PFSK-1 (cell line): Measurements from ENCODE around the gene RBSN.

Source experiments
- FOXP2 ChIP-seq: optimal IDR thresholded peaks from 2 replicates; pipeline ENCODE3; 2011; ENCODE audit warnings: borderline replicate concordance, control low read depth, inconsistent platforms; ENCODE audit not compliant: insufficient read depth; ENCODE audit errors: extremely low read length, extremely low read depth
- POLR2AphosphoS5 ChIP-seq: IDR thresholded peaks from 2 replicates; pipeline ENCODE4 v1.6.1; 2012; ENCODE audit warnings: low read depth, mild to moderate bottlenecking, control low read depth, low read length, moderate library complexity
- SIN3A ChIP-seq: IDR thresholded peaks from 2 replicates; pipeline ENCODE4 v1.6.1; 2012; ENCODE audit warnings: mild to moderate bottlenecking, low read length, moderate library complexity, borderline replicate concordance; ENCODE audit not compliant: insufficient read depth
- TAF1 ChIP-seq: IDR thresholded peaks from 2 replicates; pipeline ENCODE4 v1.6.1; 2012; ENCODE audit warnings: low read length, control low read depth, borderline replicate concordance; ENCODE audit not compliant: insufficient read depth
- TF ChIP-seq, protein P1 (sequence below), 2 experiments: IDR thresholded peaks; 2 replicates each; pipeline versions ENCODE4 v1.6.1 to v1.8.0; 2011 to 2012; ENCODE audit warnings: low read depth in 2 of 2, low read length in 2 of 2, control low read depth in 1 of 2, inconsistent platforms in 1 of 2, mild to moderate bottlenecking in 1 of 2, moderate library complexity in 1 of 2; ENCODE audit not compliant: insufficient read depth in 1 of 2

RBSN gene

GRCh38 chr3:15113471-15113870, 14.5 kb upstream of the RBSN start:
- TF ChIP-seq TAF1 (no peak), FOXP2 (no peak), POLR2AphosphoS5 (no peak), SIN3A (no peak)
- TF ChIP-seq, protein P1, sequence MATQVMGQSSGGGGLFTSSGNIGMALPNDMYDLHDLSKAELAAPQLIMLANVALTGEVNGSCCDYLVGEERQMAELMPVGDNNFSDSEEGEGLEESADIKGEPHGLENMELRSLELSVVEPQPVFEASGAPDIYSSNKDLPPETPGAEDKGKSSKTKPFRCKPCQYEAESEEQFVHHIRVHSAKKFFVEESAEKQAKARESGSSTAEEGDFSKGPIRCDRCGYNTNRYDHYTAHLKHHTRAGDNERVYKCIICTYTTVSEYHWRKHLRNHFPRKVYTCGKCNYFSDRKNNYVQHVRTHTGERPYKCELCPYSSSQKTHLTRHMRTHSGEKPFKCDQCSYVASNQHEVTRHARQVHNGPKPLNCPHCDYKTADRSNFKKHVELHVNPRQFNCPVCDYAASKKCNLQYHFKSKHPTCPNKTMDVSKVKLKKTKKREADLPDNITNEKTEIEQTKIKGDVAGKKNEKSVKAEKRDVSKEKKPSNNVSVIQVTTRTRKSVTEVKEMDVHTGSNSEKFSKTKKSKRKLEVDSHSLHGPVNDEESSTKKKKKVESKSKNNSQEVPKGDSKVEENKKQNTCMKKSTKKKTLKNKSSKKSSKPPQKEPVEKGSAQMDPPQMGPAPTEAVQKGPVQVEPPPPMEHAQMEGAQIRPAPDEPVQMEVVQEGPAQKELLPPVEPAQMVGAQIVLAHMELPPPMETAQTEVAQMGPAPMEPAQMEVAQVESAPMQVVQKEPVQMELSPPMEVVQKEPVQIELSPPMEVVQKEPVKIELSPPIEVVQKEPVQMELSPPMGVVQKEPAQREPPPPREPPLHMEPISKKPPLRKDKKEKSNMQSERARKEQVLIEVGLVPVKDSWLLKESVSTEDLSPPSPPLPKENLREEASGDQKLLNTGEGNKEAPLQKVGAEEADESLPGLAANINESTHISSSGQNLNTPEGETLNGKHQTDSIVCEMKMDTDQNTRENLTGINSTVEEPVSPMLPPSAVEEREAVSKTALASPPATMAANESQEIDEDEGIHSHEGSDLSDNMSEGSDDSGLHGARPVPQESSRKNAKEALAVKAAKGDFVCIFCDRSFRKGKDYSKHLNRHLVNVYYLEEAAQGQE (IDR thresholded peaks at IDR 0.05; ENCODE audit: insufficient read depth in 1 of 2, low read depth in 2 of 2, low read length in 2 of 2): no peak

DNA sequence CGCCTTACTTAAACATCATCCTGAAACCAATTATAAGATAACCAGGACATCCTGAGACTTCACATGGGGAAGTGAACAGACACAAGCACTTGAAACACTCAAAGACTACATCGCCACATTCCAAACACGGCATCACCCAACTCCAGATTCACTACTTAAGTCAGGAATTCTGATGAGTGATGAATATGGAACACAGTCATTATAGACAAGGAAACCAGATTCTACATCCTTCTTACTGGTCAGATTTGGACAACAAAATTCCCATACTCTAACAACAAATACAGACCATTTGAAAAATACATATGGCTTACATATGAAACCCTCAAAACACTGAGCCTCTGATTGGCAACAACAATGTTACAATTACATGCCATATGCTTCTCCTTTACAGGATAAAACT, 13.1 kb upstream of the RBSN start:
- TF ChIP-seq SIN3A (no peak), FOXP2 (no peak), POLR2AphosphoS5 (no peak), TAF1 (no peak)

- TF ChIP-seq FOXP2 (no peak), TAF1 (no peak), SIN3A (no peak)
Measured at GRCh38 chr3:15110206-15110605, 11.3 kb upstream of the RBSN start.

DNA sequence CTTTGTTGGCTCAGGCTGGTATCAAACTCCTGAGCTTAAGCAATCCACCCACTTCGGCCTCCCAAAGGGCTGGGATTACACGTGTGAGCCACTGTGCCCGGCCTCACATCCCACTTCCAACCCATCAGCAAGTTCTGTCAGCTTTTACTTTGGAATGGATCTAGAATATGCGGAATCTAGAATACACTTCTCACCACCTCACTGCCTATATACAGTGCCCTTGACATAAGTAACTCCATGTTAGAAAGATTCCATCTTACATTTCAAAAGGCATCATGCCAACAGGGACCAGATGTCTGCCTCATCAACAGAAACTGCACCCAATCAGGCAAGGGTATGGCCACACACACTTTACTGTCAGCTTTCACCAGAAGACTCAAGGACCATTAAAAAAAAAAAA, 9.9 kb upstream of the RBSN start:
- no peak for TF ChIP-seq POLR2AphosphoS5
- no peak for TF ChIP-seq TAF1
- TF ChIP-seq, protein P1 (IDR thresholded peaks at IDR 0.05; ENCODE audit: insufficient read depth in 1 of 2, low read depth in 2 of 2, low read length in 2 of 2): no peak
- TF ChIP-seq FOXP2: no peak
- TF ChIP-seq SIN3A: no peak

DNA sequence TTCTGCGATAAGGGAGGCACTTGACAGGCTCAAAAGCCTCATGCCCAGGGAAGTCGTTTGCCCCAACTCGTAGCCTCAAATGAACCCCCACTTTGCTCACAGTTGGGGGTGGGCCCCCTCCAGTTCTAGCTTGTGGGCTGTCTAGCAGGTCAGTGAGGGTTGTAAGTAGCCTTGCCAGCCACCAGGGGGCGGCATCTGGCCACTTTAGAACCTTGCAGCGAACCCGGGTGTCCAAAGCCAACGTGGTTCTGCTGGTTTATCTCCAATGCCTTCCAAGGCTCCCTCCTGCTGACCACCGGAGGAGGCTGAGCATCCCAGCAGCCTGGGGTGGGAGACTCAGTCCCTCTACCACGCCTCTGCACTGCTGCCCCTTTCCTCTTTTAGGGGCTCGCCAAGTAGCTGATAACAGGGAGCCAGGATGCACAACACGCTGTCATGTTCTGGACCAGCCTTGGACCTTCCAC, 9.2 kb upstream of the RBSN start:
- TF ChIP-seq, protein P1 (IDR thresholded peaks at IDR 0.05; ENCODE audit: insufficient read depth in 1 of 2, low read depth in 2 of 2, low read length in 2 of 2): no peak
- no peak for TF ChIP-seq FOXP2
- no peak for TF ChIP-seq POLR2AphosphoS5

DNA sequence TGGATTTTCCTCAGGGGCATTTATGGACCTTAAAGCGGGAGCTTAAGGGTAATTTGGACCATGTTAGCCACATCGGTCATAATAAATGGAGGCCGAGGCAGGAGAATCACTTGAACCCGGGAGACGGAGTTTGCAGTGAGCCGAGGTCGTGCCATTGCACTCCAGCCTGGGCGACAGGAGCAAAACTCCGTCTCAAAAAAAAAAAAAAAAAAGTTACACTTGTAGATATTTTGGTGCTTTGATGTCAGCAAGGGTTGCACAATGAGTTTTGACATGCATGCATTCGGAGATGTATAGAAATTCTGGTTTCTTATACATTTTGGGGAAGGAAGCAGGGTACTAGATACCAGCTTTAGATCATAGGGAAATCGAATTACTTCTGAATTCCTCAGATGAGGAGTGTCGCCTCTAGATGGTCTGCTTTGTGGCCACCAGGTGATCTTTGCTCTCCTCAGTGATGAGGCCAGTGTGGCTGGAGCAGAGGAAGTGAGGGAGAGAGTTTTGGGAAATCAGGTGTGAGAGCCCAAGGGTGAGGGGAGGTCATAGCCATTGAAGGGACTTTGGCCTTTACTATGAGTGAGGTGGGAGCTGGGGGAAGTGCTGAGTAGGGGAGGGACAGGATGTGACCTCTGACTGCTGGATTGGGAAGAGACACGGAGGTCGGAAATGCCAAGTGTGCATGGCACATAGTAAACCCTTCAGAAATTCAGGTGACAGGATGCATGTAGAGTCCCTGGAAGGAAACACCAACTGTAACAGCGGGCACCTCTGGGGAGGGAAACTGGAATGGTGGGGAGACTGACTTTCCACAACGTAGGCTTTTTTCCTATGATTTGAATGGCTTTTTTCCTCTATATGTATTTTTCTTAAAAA, 8.4 kb upstream of the RBSN start:
- TF ChIP-seq TAF1: no peak
- no peak for TF ChIP-seq POLR2AphosphoS5
- no peak for TF ChIP-seq FOXP2
- TF ChIP-seq, protein P1 (IDR thresholded peaks at IDR 0.05; ENCODE audit: insufficient read depth in 1 of 2, low read depth in 2 of 2, low read length in 2 of 2): no peak
- TF ChIP-seq SIN3A: no peak
